WTC11 (cell line): ENCODE measurements around the gene C3orf62. TPM values are rescaled to one million over a fixed set of nuclear protein-coding genes. Genes with fewer than 3 reads are reported as not detected.
A peak's percentile ranks its signal among the peaks of the same experiment; 100 is the strongest.
"Not testable (repeated sequence)": the region's sequence is repeated elsewhere in the genome, so short reads cannot be mapped to it uniquely, and the experiment has no call there.

Experiments
- ATAC-seq: fragments of 200-7000 bp; cut with Tn5 transposase; 2 replicates; pipeline ENCODE4 v1.10.0; 2021; ENCODE audit warnings: mild to moderate bottlenecking, moderate library complexity
- CTCF ChIA-PET: fragments of 300-600 bp; sonication (Branson Sonifier 250); formaldehyde crosslinking; loops from one replicate; lab custom pipeline; 2021; ENCODE audit warnings: antibody characterized with exemption; lab: Charles Lee
- POLR2A ChIA-PET: fragments of 350-600 bp; sonication (Branson Sonifier 250); formaldehyde crosslinking; loops from one replicate; lab custom pipeline; 2021; ENCODE audit warnings: antibody characterized with exemption; lab: Charles Lee
- DNase-seq: peaks from one replicate; pipeline ENCODE4 v3.0.0; 2021; ENCODE audit warnings: low spot score
- H3K27ac Mint-ChIP-seq: 2 replicates; pipeline ENCODE4 v1.8.0; 2021; ENCODE audit warnings: mixed read lengths
- H3K27me3 Mint-ChIP-seq: 2 replicates; pipeline ENCODE4 v1.8.0; 2021; ENCODE audit warnings: low read depth, mild to moderate bottlenecking, moderate library complexity, mixed read lengths
- H3K36me3 Mint-ChIP-seq: 2 replicates; pipeline ENCODE4 v1.8.0; 2021; ENCODE audit warnings: mixed read lengths
- H3K4me1 Mint-ChIP-seq: 2 replicates; pipeline ENCODE4 v1.8.0; 2022; ENCODE audit warnings: mixed read lengths
- H3K4me3 Mint-ChIP-seq: 2 replicates; pipeline ENCODE4 v1.8.0; 2021; ENCODE audit warnings: mild to moderate bottlenecking, moderate library complexity, mixed read lengths
- H3K9me3 Mint-ChIP-seq: 2 replicates; pipeline ENCODE4 v1.8.0; 2021; ENCODE audit warnings: mixed read lengths
- CBFB ChIP-seq: sonication (generic); formaldehyde crosslinking; IDR thresholded peaks from 2 replicates; pipeline ENCODE4 v1.8.1; 2022; ENCODE audit warnings: mild to moderate bottlenecking, low read depth, missing genetic modification reagents
- ESRRA ChIP-seq: sonication (generic); formaldehyde crosslinking; IDR thresholded peaks from 2 replicates; pipeline ENCODE4 v1.8.1; 2022; ENCODE audit warnings: mild to moderate bottlenecking, missing genetic modification reagents, borderline replicate concordance
- ETV6 ChIP-seq: sonication (generic); formaldehyde crosslinking; IDR thresholded peaks from 2 replicates; pipeline ENCODE4 v1.8.1; 2022; ENCODE audit warnings: mild to moderate bottlenecking, missing genetic modification reagents
- GABPB1 ChIP-seq: sonication (generic); formaldehyde crosslinking; IDR thresholded peaks from 2 replicates; pipeline ENCODE4 v1.8.1; 2023; ENCODE audit warnings: mild to moderate bottlenecking, missing genetic modification reagents
- GRHL2 ChIP-seq: fragments of 250-450 bp; sonication (Bioruptor Pico); IDR thresholded peaks from 2 replicates; pipeline ENCODE4 v1.8.0; 2022; ENCODE audit warnings: mild to moderate bottlenecking, moderate library complexity; ENCODE audit not compliant: insufficient replicate concordance, severe bottlenecking
- HMGA2 ChIP-seq: fragments of 250-450 bp; sonication (Bioruptor Pico); IDR thresholded peaks from 2 replicates; pipeline ENCODE4 v1.4.0; 2021; ENCODE audit warnings: mild to moderate bottlenecking, moderate library complexity
- MXD4 ChIP-seq: fragments of 250-450 bp; sonication (Bioruptor Pico); IDR thresholded peaks from 2 replicates; pipeline ENCODE4 v1.8.0; 2021; ENCODE audit warnings: mild to moderate bottlenecking, moderate library complexity, borderline replicate concordance
- OVOL2 ChIP-seq: fragments of 250-450 bp; sonication (Bioruptor Pico); IDR thresholded peaks from 2 replicates; pipeline ENCODE4 v1.9.0; 2021; ENCODE audit warnings: mild to moderate bottlenecking, borderline replicate concordance
- PREB ChIP-seq: sonication (generic); formaldehyde crosslinking; IDR thresholded peaks from 2 replicates; pipeline ENCODE4 v1.8.1; 2022; ENCODE audit warnings: mild to moderate bottlenecking, missing genetic modification reagents, moderate library complexity, borderline replicate concordance
- SMAD4 ChIP-seq: sonication (generic); formaldehyde crosslinking; IDR thresholded peaks from 2 replicates; pipeline ENCODE4 v1.8.0; 2022; ENCODE audit warnings: mild to moderate bottlenecking, missing genetic modification reagents
- TEAD4 ChIP-seq: sonication (generic); formaldehyde crosslinking; IDR thresholded peaks from 2 replicates; pipeline ENCODE4 v1.8.0; 2022; ENCODE audit warnings: mild to moderate bottlenecking, missing genetic modification reagents
- ZNF121 ChIP-seq: sonication (generic); formaldehyde crosslinking; IDR thresholded peaks from 2 replicates; pipeline ENCODE4 v1.8.0; 2023; ENCODE audit warnings: missing genetic modification reagents
- ZNF219 ChIP-seq: sonication (generic); formaldehyde crosslinking; IDR thresholded peaks from 2 replicates; pipeline ENCODE4 v1.8.0; 2023; ENCODE audit warnings: missing genetic modification reagents, mild to moderate bottlenecking, borderline replicate concordance
- ZNF317 ChIP-seq: sonication (generic); formaldehyde crosslinking; IDR thresholded peaks from 2 replicates; pipeline ENCODE4 v1.8.1; 2023; ENCODE audit warnings: low read depth, mild to moderate bottlenecking, moderate library complexity, missing genetic modification reagents, borderline replicate concordance
- ZNF671 ChIP-seq: fragments of 250-450 bp; sonication (Bioruptor Pico); IDR thresholded peaks from 2 replicates; pipeline ENCODE4 v1.8.0; 2021; ENCODE audit warnings: mild to moderate bottlenecking
- total RNA-seq: library from RNA; stranded (reverse); gene quantifications from 3 replicates; pipeline ENCODE4 v1.2.3, GENCODE V29; 2021
- TF ChIP-seq, protein P1 (sequence below): sonication (generic); formaldehyde crosslinking; IDR thresholded peaks from 2 replicates; pipeline ENCODE4 v1.8.0; 2023; ENCODE audit warnings: missing genetic modification reagents
- TF ChIP-seq, protein P2 (sequence below): sonication (generic); formaldehyde crosslinking; IDR thresholded peaks from 2 replicates; pipeline ENCODE4 v1.8.0; 2023; ENCODE audit warnings: mild to moderate bottlenecking, missing genetic modification reagents
- TF ChIP-seq, protein P3 (sequence below): sonication (generic); formaldehyde crosslinking; IDR thresholded peaks from 2 replicates; pipeline ENCODE4 v1.8.1; 2022; ENCODE audit warnings: mild to moderate bottlenecking, moderate library complexity, missing genetic modification reagents

Gene C3orf62
- total RNA-seq, 1 experiment from 2014 or later = 2.1 TPM

DNA sequence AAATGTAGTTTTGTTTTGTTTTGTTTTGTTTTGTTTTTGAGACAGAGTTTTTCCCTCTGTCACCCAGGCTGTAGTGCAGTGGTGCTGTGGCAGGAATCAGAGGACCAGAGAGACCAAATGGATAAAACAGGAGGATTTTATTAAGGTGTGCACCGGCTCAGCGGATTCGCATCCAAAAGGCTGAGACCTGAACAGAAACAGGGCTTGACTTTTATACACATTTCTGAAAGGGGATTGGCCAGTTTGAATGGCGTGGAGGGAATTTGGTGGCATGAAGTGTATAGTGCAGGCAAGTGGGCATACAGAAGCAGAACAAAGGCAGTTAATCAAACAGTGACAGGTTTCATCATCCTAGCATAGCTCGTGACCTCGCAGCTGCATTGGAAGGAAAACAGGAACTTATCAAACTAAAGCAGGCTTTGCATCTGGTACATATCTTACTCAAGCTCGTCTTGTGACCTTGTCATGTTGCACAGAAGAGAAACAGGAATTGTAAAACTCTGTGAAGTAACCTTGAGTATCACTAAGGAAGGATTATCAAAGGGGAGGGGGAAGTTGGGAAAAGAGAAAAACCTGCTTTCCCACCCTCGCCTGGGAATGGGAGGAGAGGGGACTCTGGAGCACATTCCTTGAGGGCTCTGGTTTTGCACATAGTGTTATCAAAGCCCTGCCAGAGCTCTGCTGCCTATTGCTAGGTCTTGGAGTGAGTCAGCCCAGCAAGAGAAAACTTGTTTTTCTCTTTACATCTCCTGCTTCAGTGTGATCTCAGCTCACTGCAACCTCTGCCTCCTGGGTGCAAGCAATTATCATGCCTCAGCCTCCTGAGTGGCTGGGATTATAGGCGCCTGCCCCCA, 38.5 kb downstream of the C3orf62 start:
- DNase-seq (no peak), ATAC-seq (no peak)
- Mint-ChIP-seq H3K27ac (no peak overlapping the region), H3K36me3 (peaks cover 24% of the 10 kb centered on the region), H3K27me3 (peaks cover 11% of the 10 kb centered on the region), H3K9me3 (peaks cover 32% of the 10 kb centered on the region), H3K4me3 (no peak overlapping the region), H3K4me1 (no peaks in the 10 kb centered on the region)
- ChIA-PET CTCF (no interaction called here), POLR2A (no interaction called here)
- TF ChIP-seq TEAD4 (no peak), GABPB1 (CRISPR knock-in tag) (peak; percentile 95), HMGA2 (CRISPR knock-in tag) (no peak), ZNF121 (CRISPR knock-in tag) (no peak)

DNA sequence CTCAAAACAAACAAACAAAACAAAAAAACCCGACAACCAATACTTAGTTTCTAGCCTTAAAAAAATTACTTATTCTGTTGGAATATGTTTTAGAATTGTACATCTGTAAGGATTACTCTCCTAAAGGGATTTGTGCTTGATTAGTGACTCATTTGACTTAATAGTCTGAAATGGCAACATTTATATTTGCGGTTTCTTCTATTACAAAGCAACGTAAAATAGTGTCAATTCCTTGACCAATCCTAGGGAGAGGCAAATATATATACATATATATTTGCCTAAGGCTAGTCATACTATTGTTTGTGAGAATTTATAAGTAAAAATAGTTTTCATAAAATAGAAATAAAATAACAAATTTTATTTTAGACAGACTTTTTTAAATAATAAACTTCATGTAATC, 39.7 kb downstream of the C3orf62 start:
- H3K4me1 Mint-ChIP-seq = no peaks in the 10 kb centered on the region
- CTCF ChIA-PET = no interaction called here
- ATAC-seq (no peak), DNase-seq (no peak)
- TF ChIP-seq ESRRA (CRISPR knock-in tag) = no peak
- no peak for TF ChIP-seq SMAD4 (CRISPR knock-in tag)
- TF ChIP-seq TEAD4 = no peak
- no peak for TF ChIP-seq ETV6 (CRISPR knock-in tag)
- no peak for TF ChIP-seq CBFB (CRISPR knock-in tag)
- TF ChIP-seq OVOL2 (CRISPR knock-in tag) = no peak
- no peak for TF ChIP-seq ZNF671
- TF ChIP-seq MXD4 = no peak
- TF ChIP-seq, protein P1, sequence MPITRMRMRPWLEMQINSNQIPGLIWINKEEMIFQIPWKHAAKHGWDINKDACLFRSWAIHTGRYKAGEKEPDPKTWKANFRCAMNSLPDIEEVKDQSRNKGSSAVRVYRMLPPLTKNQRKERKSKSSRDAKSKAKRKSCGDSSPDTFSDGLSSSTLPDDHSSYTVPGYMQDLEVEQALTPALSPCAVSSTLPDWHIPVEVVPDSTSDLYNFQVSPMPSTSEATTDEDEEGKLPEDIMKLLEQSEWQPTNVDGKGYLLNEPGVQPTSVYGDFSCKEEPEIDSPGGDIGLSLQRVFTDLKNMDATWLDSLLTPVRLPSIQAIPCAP (CRISPR knock-in tag) = no peak
- TF ChIP-seq, protein P2, sequence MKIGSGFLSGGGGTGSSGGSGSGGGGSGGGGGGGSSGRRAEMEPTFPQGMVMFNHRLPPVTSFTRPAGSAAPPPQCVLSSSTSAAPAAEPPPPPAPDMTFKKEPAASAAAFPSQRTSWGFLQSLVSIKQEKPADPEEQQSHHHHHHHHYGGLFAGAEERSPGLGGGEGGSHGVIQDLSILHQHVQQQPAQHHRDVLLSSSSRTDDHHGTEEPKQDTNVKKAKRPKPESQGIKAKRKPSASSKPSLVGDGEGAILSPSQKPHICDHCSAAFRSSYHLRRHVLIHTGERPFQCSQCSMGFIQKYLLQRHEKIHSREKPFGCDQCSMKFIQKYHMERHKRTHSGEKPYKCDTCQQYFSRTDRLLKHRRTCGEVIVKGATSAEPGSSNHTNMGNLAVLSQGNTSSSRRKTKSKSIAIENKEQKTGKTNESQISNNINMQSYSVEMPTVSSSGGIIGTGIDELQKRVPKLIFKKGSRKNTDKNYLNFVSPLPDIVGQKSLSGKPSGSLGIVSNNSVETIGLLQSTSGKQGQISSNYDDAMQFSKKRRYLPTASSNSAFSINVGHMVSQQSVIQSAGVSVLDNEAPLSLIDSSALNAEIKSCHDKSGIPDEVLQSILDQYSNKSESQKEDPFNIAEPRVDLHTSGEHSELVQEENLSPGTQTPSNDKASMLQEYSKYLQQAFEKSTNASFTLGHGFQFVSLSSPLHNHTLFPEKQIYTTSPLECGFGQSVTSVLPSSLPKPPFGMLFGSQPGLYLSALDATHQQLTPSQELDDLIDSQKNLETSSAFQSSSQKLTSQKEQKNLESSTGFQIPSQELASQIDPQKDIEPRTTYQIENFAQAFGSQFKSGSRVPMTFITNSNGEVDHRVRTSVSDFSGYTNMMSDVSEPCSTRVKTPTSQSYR (CRISPR knock-in tag) = no peak
- no peak for TF ChIP-seq GRHL2
- POLR2A ChIA-PET = no interaction called here
- no peak overlapping the region for H3K27ac Mint-ChIP-seq
- peaks cover 32% of the 10 kb centered on the region for H3K36me3 Mint-ChIP-seq
- H3K9me3 Mint-ChIP-seq = peaks cover 43% of the 10 kb centered on the region
- H3K27me3 Mint-ChIP-seq = peaks cover 17% of the 10 kb centered on the region
- H3K4me3 Mint-ChIP-seq = no peak overlapping the region

- POLR2A ChIA-PET = no interaction called here
- no peak for DNase-seq
- Mint-ChIP-seq H3K9me3 (peaks cover 54% of the 10 kb centered on the region), H3K27me3 (peaks cover 28% of the 10 kb centered on the region), H3K4me3 (no peak overlapping the region), H3K4me1 (no peaks in the 10 kb centered on the region), H3K27ac (no peak overlapping the region), H3K36me3 (peaks cover 37% of the 10 kb centered on the region)
- ATAC-seq = no peak
- TF ChIP-seq, protein P3, sequence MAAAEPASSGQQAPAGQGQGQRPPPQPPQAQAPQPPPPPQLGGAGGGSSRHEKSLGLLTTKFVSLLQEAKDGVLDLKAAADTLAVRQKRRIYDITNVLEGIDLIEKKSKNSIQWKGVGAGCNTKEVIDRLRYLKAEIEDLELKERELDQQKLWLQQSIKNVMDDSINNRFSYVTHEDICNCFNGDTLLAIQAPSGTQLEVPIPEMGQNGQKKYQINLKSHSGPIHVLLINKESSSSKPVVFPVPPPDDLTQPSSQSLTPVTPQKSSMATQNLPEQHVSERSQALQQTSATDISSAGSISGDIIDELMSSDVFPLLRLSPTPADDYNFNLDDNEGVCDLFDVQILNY (CRISPR knock-in tag) = no peak
- TF ChIP-seq PREB (CRISPR knock-in tag) = no peak
- no peak for TF ChIP-seq ZNF317 (CRISPR knock-in tag)
- TF ChIP-seq ZNF219 (CRISPR knock-in tag) = no peak
- CTCF ChIA-PET = no interaction called here
These were observed 40.8 kb downstream of the C3orf62 start for GRCh38 chr3:49236226-49236625.

DNA sequence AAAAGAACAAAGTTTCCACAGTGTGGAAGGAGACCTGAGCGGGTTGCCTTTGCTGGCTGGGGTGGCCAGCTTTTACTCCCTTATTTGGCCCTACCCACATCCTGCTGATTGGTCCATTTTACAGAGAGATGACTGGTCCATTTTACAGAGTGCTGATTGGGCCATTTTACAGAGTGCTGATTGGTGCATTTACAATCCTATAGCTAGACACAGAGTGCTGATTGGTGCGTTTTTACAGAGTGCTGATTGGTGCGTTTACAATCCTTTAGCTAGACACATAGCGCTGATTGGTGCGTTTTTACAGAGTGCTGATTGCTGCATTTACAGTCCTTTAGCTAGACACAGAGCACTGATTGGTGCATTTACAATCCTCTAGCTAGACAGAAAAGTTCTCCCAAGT, 48.2 kb downstream of the C3orf62 start:
- ATAC-seq, DNase-seq, H3K4me3 Mint-ChIP-seq, H3K4me1 Mint-ChIP-seq, CTCF ChIA-PET, POLR2A ChIA-PET, H3K27ac Mint-ChIP-seq: not testable (repeated sequence)
- H3K9me3 Mint-ChIP-seq = peaks cover 86% of the 10 kb centered on the region
- peaks cover 45% of the 10 kb centered on the region for H3K27me3 Mint-ChIP-seq
- H3K36me3 Mint-ChIP-seq = peaks cover 40% of the 10 kb centered on the region
